B cell (primary cell): ENCODE data around the gene C19orf81. TPM values are rescaled to one million over a fixed set of nuclear protein-coding genes. Genes with fewer than 3 reads are reported as not detected.
A peak's percentile ranks its signal among the peaks of the same experiment; 100 is the strongest.

Experiments used
- ATAC-seq: fragments of 200-7000 bp; cut with Tn5 transposase; one replicate; pipeline ENCODE4 v1.10.0; 2021; ENCODE audit warnings: low read depth, mild to moderate bottlenecking, moderate number of reproducible peaks, moderate library complexity
- CTCF ChIA-PET: fragments of 350-600 bp; sonication (Branson Sonifier 250); formaldehyde crosslinking; loops from one replicate; lab custom pipeline; 2021; ENCODE audit warnings: antibody characterized with exemption, inconsistent platforms; lab: Charles Lee
- POLR2A ChIA-PET: fragments of 350-600 bp; sonication (Branson Sonifier 250); formaldehyde crosslinking; loops from one replicate; lab custom pipeline; 2021; ENCODE audit warnings: antibody characterized with exemption; lab: Charles Lee
- DNase-seq: peaks from one replicate; pipeline ENCODE4 v3.0.0; 2013
- H2AFZ ChIP-seq: 2 replicates; pipeline ENCODE4 v1.6.1; 2012; ENCODE audit warnings: mild to moderate bottlenecking, low read depth, low read length; ENCODE audit not compliant: insufficient read depth, poor library complexity, severe bottlenecking
- H3K27ac ChIP-seq, 2 donors: 1 replicate in 1 of 2; 2 replicates in 1 of 2; pipeline ENCODE4 v1.5.1; 2012 to 2013; ENCODE audit warnings: low read length in 2 of 2, mild to moderate bottlenecking in 2 of 2, moderate library complexity in 1 of 2
- H3K27me3 ChIP-seq, 4 experiments: fragments of 200-600 bp in 1 of 4; sonication (generic) in 1 of 4; replicated peaks in 1 of 4; 1 replicate in 2 of 4; 2 replicates in 2 of 4; pipeline versions ENCODE4 v1.6.1 to v1.7.0; 2013 to 2016; ENCODE audit warnings: low read length in 3 of 4, mild to moderate bottlenecking in 2 of 4, mixed read lengths in 1 of 4, moderate library complexity in 1 of 4; ENCODE audit not compliant: insufficient read depth in 4 of 4, control insufficient read depth in 3 of 4; ENCODE audit errors: control extremely low read depth in 1 of 4
- H3K36me3 ChIP-seq, 2 experiments: replicated peaks in 1 of 2; 1 replicate in 1 of 2; 2 replicates in 1 of 2; pipeline versions ENCODE4 v1.6.1 to v1.7.1; 2013; ENCODE audit warnings: low read length in 1 of 2; ENCODE audit not compliant: insufficient read depth in 2 of 2, control insufficient read depth in 1 of 2; ENCODE audit errors: control extremely low read depth in 1 of 2, extremely low read depth in 1 of 2
- H3K4me1 ChIP-seq, 2 donors: fragments of 200-600 bp in 1 of 2; sonication (generic) in 1 of 2; 1 replicate in 1 of 2; 2 replicates in 1 of 2; pipeline versions ENCODE4 v1.5.1 to v1.6.1; 2013 to 2017; ENCODE audit warnings: low read length in 2 of 2; ENCODE audit not compliant: control insufficient read depth in 2 of 2, insufficient read depth in 2 of 2
- H3K4me2 ChIP-seq: replicated peaks from 2 replicates; pipeline ENCODE3; 2012; ENCODE audit warnings: mild to moderate bottlenecking, low read depth, low read length; ENCODE audit not compliant: poor library complexity, severe bottlenecking
- H3K4me3 ChIP-seq, 5 experiments: fragments of 200-600 bp in 1 of 5; sonication (generic) in 1 of 5; 1 replicate in 3 of 5; 2 replicates in 2 of 5; pipeline versions ENCODE4 v1.5.1 to v1.7.0; 2011 to 2016; ENCODE audit warnings: low read length in 4 of 5, mild to moderate bottlenecking in 4 of 5, low read depth in 2 of 5, control low read depth in 1 of 5, moderate library complexity in 1 of 5; ENCODE audit not compliant: insufficient read depth in 1 of 5; ENCODE audit errors: control extremely low read depth in 1 of 5, extremely low read depth in 1 of 5
- H3K79me2 ChIP-seq: fragments of 200-600 bp; sonication (generic); one replicate; pipeline ENCODE4 v1.6.0; 2016; ENCODE audit warnings: low read length; ENCODE audit not compliant: control insufficient read depth, insufficient read depth
- H3K9ac ChIP-seq: fragments of 200-600 bp; sonication (generic); 2 replicates; pipeline ENCODE4 v1.6.1; 2017; ENCODE audit warnings: mild to moderate bottlenecking, low read length, moderate library complexity
- H3K9me3 ChIP-seq, 3 donors: one replicate each; pipeline versions ENCODE4 v1.6.1 to v1.7.1; 2013; ENCODE audit warnings: low read length in 2 of 3; ENCODE audit not compliant: control insufficient read depth in 2 of 3, insufficient read depth in 1 of 3; ENCODE audit errors: control extremely low read depth in 1 of 3
- H4K20me1 ChIP-seq: 2 replicates; pipeline ENCODE4 v1.6.0; 2012; ENCODE audit warnings: mild to moderate bottlenecking, low read length; ENCODE audit not compliant: insufficient read depth, control insufficient read depth, poor library complexity, severe bottlenecking
- H3K27ac Mint-ChIP-seq: one replicate; pipeline ENCODE4 v1.8.0; 2021; ENCODE audit warnings: mixed read lengths
- H3K27me3 Mint-ChIP-seq: one replicate; pipeline ENCODE4 v1.8.0; 2021; ENCODE audit warnings: mixed read lengths
- H3K4me1 Mint-ChIP-seq: one replicate; pipeline ENCODE4 v1.8.0; 2021; ENCODE audit warnings: mixed read lengths
- H3K4me3 Mint-ChIP-seq: one replicate; pipeline ENCODE4 v1.8.0; 2021; ENCODE audit warnings: mixed read lengths
- H3K9me3 Mint-ChIP-seq: one replicate; pipeline ENCODE4 v1.8.0; 2022; ENCODE audit warnings: mixed read lengths; ENCODE audit not compliant: insufficient read depth
- EZH2 ChIP-seq: IDR thresholded peaks from 2 replicates; pipeline ENCODE4 v1.6.1; 2012; ENCODE audit warnings: borderline replicate concordance, low read depth, mild to moderate bottlenecking, moderate library complexity, low read length; ENCODE audit not compliant: insufficient read depth, poor library complexity, severe bottlenecking
- WGBS: methylation state at CpG from one replicate; pipeline ENCODE4 v1.1.5; 2013; ENCODE audit warnings: missing lambda C conversion rate; ENCODE audit not compliant: insufficient coverage; 5-methylcytosine and 5-hydroxymethylcytosine counted together
- intact Hi-C: fragments of 100-400 bp; cut with micrococcal nuclease; formaldehyde crosslinking; loops from one replicate; pipeline ENCODE4 v1.10.0; 2022
- polyA plus RNA-seq: library from polyadenylated mRNA; depleted of rRNA; stranded (reverse); fragments of >200 nt; gene quantifications from 2 replicates; pipeline ENCODE4 v1.2.3, GENCODE V29; 2012
- total RNA-seq, 2 donors: library from RNA; stranded (reverse); fragments of 120-200 nt in 1 of 2; gene quantifications; 1 replicate in 1 of 2; 2 replicates in 1 of 2; pipeline versions ENCODE4 v1.2.3 to v1.2.4, GENCODE V29; 2013 to 2022
- TF ChIP-seq, protein P1 (sequence below): fragments of 200-600 bp; IDR thresholded peaks from one replicate; pipeline ENCODE4 v1.8.0; 2022; ENCODE audit warnings: antibody characterized with exemption, mild to moderate bottlenecking

The C19orf81 gene
- total and polyA plus RNA-seq, 2 donors (not counting 1 experiment from before 2014, with no cell fraction given), result 0.37 TPM; not detected in 1

- ChIA-PET POLR2A (no interaction called here), CTCF (no interaction called here)
- Mint-ChIP-seq H3K27ac (no peak overlapping the region), H3K9me3 (peaks cover 11% of the 10 kb centered on the region), H3K4me1 (peaks cover 13% of the 10 kb centered on the region), H3K27me3 (peaks cover 50% of the 10 kb centered on the region), H3K4me3 (no peak overlapping the region)
- DNase-seq (no peak), ATAC-seq (no peak)
- WGBS, result 48% methylated on average over 3 of the region's 5 CpGs
- Histone ChIP-seq H3K27ac (no peak overlapping the region), H3K36me3 (no peaks in the 10 kb centered on the region), H3K79me2 (no peaks in the 10 kb centered on the region), H3K9me3 (peaks cover 1 to 60% (median 24%) of the 10 kb centered on the region in 3 donors), H3K27me3 (peaks cover 0 to 35% (median 18%) of the 10 kb centered on the region in 4 experiments), H3K4me3 (no peak overlapping the region), H3K4me1 (peaks cover 13 to 14% of the 10 kb centered on the region in 2 donors), H3K4me2 (no peak overlapping the region), H4K20me1 (no peaks in the 10 kb centered on the region), H3K9ac (no peak overlapping the region), H2AFZ (no peak overlapping the region)
- intact Hi-C loops, result no loop called here
- TF ChIP-seq EZH2, result no peak
- TF ChIP-seq, protein P1, sequence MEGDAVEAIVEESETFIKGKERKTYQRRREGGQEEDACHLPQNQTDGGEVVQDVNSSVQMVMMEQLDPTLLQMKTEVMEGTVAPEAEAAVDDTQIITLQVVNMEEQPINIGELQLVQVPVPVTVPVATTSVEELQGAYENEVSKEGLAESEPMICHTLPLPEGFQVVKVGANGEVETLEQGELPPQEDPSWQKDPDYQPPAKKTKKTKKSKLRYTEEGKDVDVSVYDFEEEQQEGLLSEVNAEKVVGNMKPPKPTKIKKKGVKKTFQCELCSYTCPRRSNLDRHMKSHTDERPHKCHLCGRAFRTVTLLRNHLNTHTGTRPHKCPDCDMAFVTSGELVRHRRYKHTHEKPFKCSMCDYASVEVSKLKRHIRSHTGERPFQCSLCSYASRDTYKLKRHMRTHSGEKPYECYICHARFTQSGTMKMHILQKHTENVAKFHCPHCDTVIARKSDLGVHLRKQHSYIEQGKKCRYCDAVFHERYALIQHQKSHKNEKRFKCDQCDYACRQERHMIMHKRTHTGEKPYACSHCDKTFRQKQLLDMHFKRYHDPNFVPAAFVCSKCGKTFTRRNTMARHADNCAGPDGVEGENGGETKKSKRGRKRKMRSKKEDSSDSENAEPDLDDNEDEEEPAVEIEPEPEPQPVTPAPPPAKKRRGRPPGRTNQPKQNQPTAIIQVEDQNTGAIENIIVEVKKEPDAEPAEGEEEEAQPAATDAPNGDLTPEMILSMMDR, result no peak
Measured at GRCh38 chr19:50636317-50637085, 12.7 kb upstream of the C19orf81 start.

GRCh38 chr19:50638600-50638999 is 10.6 kb upstream of the C19orf81 start:
- peak overlapping the region; percentile 73 for H3K4me3 Mint-ChIP-seq
- H3K4me1 Mint-ChIP-seq, result peaks cover 13% of the 10 kb centered on the region
- H2AFZ ChIP-seq, result no peak overlapping the region
- intact Hi-C loops, result no loop called here
- H3K27me3 ChIP-seq, result peaks cover 0 to 48% (median 22%) of the 10 kb centered on the region in 4 experiments
- ChIA-PET CTCF (no interaction called here), POLR2A (no interaction called here)
- no peak overlapping the region for H3K27ac Mint-ChIP-seq
- H3K9ac ChIP-seq, result no peak overlapping the region
- WGBS, result 67% methylated on average over 10 of the region's 10 CpGs
- H3K4me2 ChIP-seq, result peak overlapping the region; percentile 86
- ATAC-seq (no peak), DNase-seq (no peak)
- H3K79me2 ChIP-seq, result no peaks in the 10 kb centered on the region
- no peak overlapping the region for H3K27ac ChIP-seq
- no peaks in the 10 kb centered on the region for H4K20me1 ChIP-seq
- H3K27me3 Mint-ChIP-seq, result peaks cover 54% of the 10 kb centered on the region
- H3K4me1 ChIP-seq, result peaks cover 13 to 14% of the 10 kb centered on the region in 2 donors
- peaks cover 7% of the 10 kb centered on the region for H3K9me3 Mint-ChIP-seq
- H3K36me3 ChIP-seq, result no peaks in the 10 kb centered on the region
- no peak overlapping the region for H3K4me3 ChIP-seq
- peaks cover under 1 to 43% (median 19%) of the 10 kb centered on the region in 3 donors for H3K9me3 ChIP-seq
- TF ChIP-seq, protein P1, result no peak
- no peak for TF ChIP-seq EZH2
